Upper lobe of left lung (tissue), 4 donors: ENCODE data around the gene SCYL3.

Experiments used
- CTCF ChIP-seq, 6 experiments: fragments of 450-650 bp in 4 of 6; fragments of 200-600 bp in 2 of 6; sonication (generic) in 2 of 6; IDR thresholded peaks; one replicate each; pipeline ENCODE4 v1.5.1; 2016 to 2019; ENCODE audit warnings: antibody characterized with exemption in 6 of 6
- POLR2AphosphoS5 ChIP-seq, 2 donors: sonication (generic); formaldehyde crosslinking; IDR thresholded peaks; one replicate each; pipeline ENCODE4 v1.5.1; 2017; ENCODE audit warnings: antibody characterized with exemption in 2 of 2

DNA sequence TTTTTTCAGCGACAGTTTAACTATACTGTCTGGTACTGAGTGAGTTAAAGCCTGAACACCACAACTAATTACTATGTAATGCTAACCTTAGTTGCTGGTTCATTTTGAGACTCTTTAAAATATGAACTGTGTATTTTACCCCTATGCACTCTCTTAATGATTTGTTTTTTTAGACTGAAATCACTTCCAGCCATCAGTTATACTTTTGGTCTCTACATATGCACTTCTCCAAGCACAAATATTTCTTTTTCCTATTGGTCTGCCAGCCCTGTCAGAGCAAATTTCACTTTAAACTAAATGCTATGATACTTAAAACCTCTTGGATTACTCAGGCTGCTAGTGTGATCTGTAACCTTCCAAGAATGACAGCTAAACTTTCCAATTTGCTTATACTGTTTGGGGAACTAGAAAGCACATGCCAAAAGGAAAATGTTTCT is 38.1 kb upstream of the SCYL3 start:
- TF ChIP-seq POLR2AphosphoS5 (IDR thresholded peaks at IDR 0.05) = no peak
- TF ChIP-seq CTCF (IDR thresholded peaks at IDR 0.05) = no peak
